Measurements from ENCODE around the gene UBAC1.
A peak's percentile ranks its signal among the peaks of the same experiment; 100 is the strongest.
"Not testable (repeated sequence)": the region's sequence is repeated elsewhere in the genome, so short reads cannot be mapped to it uniquely, and the experiment has no call there.

Gene UBAC1

GRCh38 chr9:135947582-135947981, 13.6 kb downstream of the UBAC1 start:
- no peak for ATAC-seq
- no peak for DNase-seq (ENCODE audit: low spot score in 2 of 2)
- Mint-ChIP-seq H3K27ac (peak overlapping the region; percentile 26), H3K36me3 (peaks cover 70% of the 10 kb centered on the region), H3K4me3 (no peak overlapping the region), H3K9me3 (no peaks in the 10 kb centered on the region), H3K4me1 (peaks cover 13% of the 10 kb centered on the region)

GRCh38 chr9:135947105-135947504, 14.1 kb downstream of the UBAC1 start:
- H3K27ac Mint-ChIP-seq; DNase-seq (ENCODE audit: low spot score in 2 of 2); ATAC-seq; H3K9me3 Mint-ChIP-seq; H3K4me3 Mint-ChIP-seq: not testable (repeated sequence)
- Mint-ChIP-seq H3K36me3 (peaks cover 71% of the 10 kb centered on the region), H3K4me1 (peaks cover 13% of the 10 kb centered on the region)

DNA sequence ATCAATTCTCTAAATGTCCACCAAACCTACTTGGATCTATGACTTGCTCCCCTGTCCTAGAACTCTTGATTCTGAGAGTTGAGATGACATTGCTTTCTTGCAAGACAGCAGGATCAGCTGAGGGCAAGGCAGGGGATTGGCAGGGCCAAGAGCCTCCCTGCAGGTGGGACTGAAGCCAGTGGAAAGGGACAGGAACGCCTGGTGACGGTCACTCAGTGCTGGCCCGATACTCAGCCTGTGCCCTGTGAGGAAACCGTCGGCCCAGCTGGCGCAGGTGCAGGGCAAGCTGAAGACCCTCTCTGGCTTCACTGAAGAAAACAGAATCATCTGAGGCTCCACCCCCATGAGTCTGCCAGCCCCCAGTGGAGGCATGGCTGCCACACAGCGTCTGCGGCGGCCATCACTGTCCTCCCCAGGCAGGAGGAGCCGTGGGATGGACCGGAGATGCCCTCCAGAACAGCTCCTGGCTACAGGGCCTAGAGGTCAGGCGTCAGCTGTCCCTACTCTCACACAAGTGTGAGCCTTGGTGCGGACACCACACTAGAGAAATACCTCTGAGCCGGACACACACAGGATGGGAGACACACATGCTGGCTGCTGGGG, 14.7 kb downstream of the UBAC1 start:
- Mint-ChIP-seq H3K9me3 (no peaks in the 10 kb centered on the region), H3K4me3 (no peak overlapping the region), H3K27ac (no peak overlapping the region), H3K36me3 (peaks cover 77% of the 10 kb centered on the region), H3K4me1 (peaks cover 13% of the 10 kb centered on the region)
- no peak for DNase-seq (ENCODE audit: low spot score in 2 of 2)
- ATAC-seq, result no peak

DNA sequence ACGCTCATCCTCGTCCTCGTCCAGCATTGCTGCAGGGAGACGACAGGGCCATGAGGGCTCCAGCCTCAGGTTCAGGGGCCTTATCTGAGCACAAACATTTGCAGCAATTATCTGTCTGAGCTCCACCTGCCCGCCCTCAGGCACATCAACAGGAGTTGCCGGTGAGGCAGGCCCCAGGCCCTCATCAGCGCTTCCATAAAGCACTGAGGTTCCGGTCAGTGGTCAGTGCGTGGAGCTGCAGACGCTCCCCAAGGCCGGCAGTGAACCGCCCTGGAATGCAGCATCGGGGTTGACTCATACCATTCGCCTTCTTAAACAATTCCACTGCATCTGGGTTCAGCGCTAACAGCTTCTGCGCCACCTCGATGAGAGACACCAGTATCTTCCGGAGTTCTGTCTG, 15.2 kb downstream of the UBAC1 start:
- H3K4me3 Mint-ChIP-seq, result no peak overlapping the region
- no peak overlapping the region for H3K27ac Mint-ChIP-seq
- H3K9me3 Mint-ChIP-seq, result no peaks in the 10 kb centered on the region
- no peak for DNase-seq (ENCODE audit: low spot score in 2 of 2)
- ATAC-seq, result no peak
- peaks cover 13% of the 10 kb centered on the region for H3K4me1 Mint-ChIP-seq
- H3K36me3 Mint-ChIP-seq, result peaks cover 81% of the 10 kb centered on the region

- Mint-ChIP-seq H3K4me3 (no peak overlapping the region), H3K4me1 (peaks cover 15% of the 10 kb centered on the region), H3K27ac (no peak overlapping the region), H3K36me3 (peaks cover 91% of the 10 kb centered on the region), H3K9me3 (no peaks in the 10 kb centered on the region)
- ATAC-seq, result no peak
- DNase-seq (ENCODE audit: low spot score in 2 of 2), result no peak
Measured at GRCh38 chr9:135944444-135945252, 16.5 kb downstream of the UBAC1 start.

- Mint-ChIP-seq H3K4me1 (peaks cover 16% of the 10 kb centered on the region), H3K36me3 (peaks cover 93% of the 10 kb centered on the region)
- H3K27ac Mint-ChIP-seq; H3K4me3 Mint-ChIP-seq; DNase-seq (ENCODE audit: low spot score in 2 of 2); H3K9me3 Mint-ChIP-seq; ATAC-seq: not testable (repeated sequence)
Measured at GRCh38 chr9:135943604-135944003, 17.6 kb downstream of the UBAC1 start.

DNA sequence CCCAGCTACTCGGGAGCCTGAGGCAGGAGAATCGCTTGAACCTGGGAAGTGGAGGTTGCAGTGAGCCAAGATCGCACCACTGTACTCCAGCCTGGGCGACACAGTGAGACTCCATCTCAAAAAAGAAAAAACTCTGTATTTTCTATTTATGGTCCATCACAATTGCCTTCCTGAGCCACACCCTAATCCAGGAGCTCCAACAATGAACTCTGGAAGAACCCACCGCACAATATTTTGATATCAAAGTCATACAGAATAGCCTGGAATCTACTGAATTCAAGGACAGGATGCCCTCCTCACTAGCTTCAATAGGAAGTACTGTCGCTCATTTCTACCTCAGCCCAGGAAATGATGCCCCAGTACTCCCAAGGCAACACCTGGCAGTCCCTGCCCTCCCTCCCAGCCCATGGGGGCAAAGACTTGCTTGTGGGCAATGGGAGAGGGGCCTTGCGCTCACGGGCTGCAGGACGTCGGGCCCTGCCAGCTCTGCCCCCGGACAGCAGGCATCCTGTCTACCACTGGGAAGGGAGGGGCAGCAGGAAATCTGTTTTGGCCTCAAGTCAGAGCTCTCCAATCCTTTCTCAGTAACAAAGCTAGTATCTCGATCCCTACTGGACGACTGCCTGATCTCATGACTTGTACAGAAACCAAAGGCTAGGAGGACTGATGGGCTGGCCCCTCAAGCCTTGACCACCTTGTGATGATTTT, 19.7 kb downstream of the UBAC1 start:
- DNase-seq (ENCODE audit: low spot score in 2 of 2) (no peak), ATAC-seq (no peak)
- Mint-ChIP-seq H3K4me1 (peaks cover 14% of the 10 kb centered on the region), H3K36me3 (peaks cover 94% of the 10 kb centered on the region), H3K9me3 (no peaks in the 10 kb centered on the region), H3K27ac (no peak overlapping the region), H3K4me3 (no peak overlapping the region)

DNA sequence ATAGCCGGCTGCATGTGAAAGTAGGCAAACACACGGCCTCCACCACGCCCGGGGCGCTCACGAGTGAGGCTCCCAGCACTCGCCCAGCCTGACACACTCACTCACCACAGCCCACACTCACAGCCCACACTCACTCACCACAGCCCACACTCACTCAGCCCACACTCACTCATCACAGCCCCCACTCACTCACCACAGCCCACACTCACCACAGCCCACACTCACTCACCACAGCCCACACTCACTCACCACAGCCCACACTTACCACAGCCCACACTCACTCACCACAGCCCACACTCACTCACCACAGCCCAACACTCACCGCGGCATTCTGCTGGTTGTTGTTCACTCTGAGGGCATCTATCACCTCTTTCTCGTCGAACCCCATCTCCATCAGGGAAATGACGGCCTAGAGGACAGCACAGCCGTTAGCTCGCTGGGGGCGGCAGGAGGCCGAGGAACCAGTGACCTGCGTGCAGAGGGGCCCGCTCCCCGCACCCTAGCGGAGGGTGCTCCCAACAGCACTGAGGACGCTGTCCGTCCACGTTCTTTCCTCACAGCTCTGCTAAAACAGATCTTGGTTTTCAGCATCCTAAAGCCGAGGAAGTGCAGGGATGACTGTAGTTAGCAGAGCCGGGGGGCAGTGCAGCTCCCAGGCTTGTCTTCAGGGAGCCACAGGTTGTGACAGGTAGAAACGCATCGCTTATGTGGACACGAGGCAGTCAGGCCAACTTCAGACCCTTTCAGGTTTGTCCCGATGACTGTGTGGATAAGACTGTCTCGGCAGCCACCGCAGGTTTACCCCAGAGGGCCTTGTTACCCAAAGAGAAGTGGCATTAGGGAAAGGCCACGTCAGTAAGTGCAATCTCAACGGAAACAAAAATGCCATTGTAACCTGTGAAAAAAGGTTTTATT, 21.6 kb downstream of the UBAC1 start:
- Mint-ChIP-seq H3K4me1 (peaks cover 14% of the 10 kb centered on the region), H3K4me3 (peak overlapping the region; percentile 33), H3K36me3 (peaks cover 93% of the 10 kb centered on the region), H3K9me3 (no peaks in the 10 kb centered on the region), H3K27ac (peak overlapping the region; percentile 98)
- ATAC-seq (peak; percentile 95), DNase-seq (ENCODE audit: low spot score in 2 of 2) (peak; percentile 66 to 85)

- Mint-ChIP-seq H3K27ac (no peak overlapping the region), H3K36me3 (peaks cover 94% of the 10 kb centered on the region), H3K9me3 (no peaks in the 10 kb centered on the region), H3K4me3 (no peak overlapping the region), H3K4me1 (peaks cover 14% of the 10 kb centered on the region)
- DNase-seq (ENCODE audit: low spot score in 2 of 2) (no peak), ATAC-seq (no peak)
Measured at GRCh38 chr9:135937521-135938489, 23.4 kb downstream of the UBAC1 start.

GRCh38 chr9:135933114-135933513, 28.1 kb downstream of the UBAC1 start:
- ATAC-seq, result no peak
- H3K4me3 Mint-ChIP-seq, result no peak overlapping the region
- no peak for DNase-seq (ENCODE audit: low spot score in 2 of 2)
- peaks cover 15% of the 10 kb centered on the region for H3K4me1 Mint-ChIP-seq
- peaks cover 74% of the 10 kb centered on the region for H3K36me3 Mint-ChIP-seq
- no peaks in the 10 kb centered on the region for H3K9me3 Mint-ChIP-seq
- H3K27ac Mint-ChIP-seq, result no peak overlapping the region

GRCh38 chr9:135932656-135933055, 28.5 kb downstream of the UBAC1 start:
- H3K27ac Mint-ChIP-seq, result no peak overlapping the region

DNA sequence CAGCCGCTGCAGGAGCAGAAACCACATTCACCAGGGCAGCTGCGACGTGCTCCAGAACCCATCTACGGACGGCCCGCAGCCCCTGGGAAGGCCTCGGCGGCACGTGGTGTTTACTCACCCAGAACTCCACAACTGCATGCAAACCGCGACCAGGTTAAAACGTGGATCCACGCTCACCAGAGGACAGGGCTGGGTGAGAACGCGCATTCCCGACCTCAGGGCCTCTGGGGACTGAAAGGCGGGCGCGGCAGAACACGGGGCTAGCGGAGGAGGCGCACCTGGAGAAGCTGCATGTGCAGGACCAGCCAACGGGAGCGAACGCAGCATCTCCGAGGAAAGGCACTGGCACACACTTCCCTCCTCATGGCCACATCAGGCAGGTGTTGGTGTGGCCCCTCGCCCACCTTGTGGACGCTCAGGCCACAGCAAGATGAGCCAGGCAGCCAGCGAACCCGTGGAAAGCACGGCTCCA, 29.8 kb downstream of the UBAC1 start:
- Mint-ChIP-seq H3K4me1 (peaks cover 32% of the 10 kb centered on the region), H3K4me3 (no peak overlapping the region), H3K9me3 (no peaks in the 10 kb centered on the region), H3K27ac (no peak overlapping the region), H3K36me3 (peaks cover 62% of the 10 kb centered on the region)
- ATAC-seq, result no peak
- no peak for DNase-seq (ENCODE audit: low spot score in 2 of 2)

More at GRCh38 chr9:135932656-135933055, 28.5 kb downstream of the UBAC1 start:
- no peaks in the 10 kb centered on the region for H3K9me3 Mint-ChIP-seq
- ATAC-seq, result no peak
- no peak for DNase-seq (ENCODE audit: low spot score in 2 of 2)
- peaks cover 69% of the 10 kb centered on the region for H3K36me3 Mint-ChIP-seq
- H3K4me1 Mint-ChIP-seq, result peaks cover 19% of the 10 kb centered on the region
- H3K4me3 Mint-ChIP-seq, result no peak overlapping the region

DNA sequence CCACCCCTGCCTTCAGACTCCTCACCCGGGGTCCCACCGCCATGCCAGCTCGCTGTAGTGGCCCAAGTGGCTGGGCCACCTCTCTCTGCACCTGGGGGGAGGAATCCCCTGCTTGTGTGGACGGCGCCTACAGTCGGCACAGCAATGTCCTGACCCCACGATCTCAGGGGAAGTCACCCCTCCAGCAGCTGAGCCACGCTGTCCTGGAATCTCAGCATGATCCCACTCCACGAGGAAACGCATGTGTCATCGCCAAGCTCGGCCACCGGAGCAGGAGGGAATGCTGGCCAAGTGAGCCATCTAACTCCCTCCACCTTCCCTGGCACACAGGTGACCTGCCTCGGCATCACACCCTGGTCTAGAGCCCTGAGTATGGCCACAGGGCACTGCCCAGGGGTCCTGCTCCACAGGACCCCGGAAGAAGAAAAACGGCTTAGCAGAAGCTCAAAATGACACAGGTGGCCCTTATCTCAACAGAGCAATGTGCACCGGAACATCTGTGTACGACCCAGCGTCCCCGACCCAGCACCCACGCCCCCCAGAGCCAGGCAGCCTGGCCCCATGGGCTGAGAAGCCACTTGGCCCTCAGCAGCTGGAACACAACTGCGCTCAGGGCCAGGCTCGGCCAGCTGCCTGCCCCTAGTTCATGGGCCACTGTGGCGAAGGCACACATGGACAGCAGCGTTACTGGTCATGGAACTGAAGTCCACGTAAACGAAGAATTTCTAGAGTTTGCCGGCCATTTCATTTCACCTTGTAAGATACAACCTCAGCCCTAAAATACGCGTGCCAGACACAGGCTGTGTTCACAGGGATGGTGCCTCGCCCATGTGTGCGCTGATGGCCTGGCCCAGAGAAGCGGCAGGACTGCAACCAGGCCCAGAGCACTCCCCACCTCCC, 30.5 kb downstream of the UBAC1 start:
- no peaks in the 10 kb centered on the region for H3K9me3 Mint-ChIP-seq
- no peak overlapping the region for H3K4me3 Mint-ChIP-seq
- H3K36me3 Mint-ChIP-seq, result peaks cover 59% of the 10 kb centered on the region
- H3K4me1 Mint-ChIP-seq, result peaks cover 38% of the 10 kb centered on the region
- ATAC-seq, result no peak
- DNase-seq (ENCODE audit: low spot score in 2 of 2), result no peak
- H3K27ac Mint-ChIP-seq, result no peak overlapping the region
